K562 (cell line): ENCODE measurements around the gene GATB. TPM values are rescaled to one million over a fixed set of nuclear protein-coding genes. Genes with fewer than 3 reads are reported as not detected.

Experiments
- ATAC-seq: fragments of 200-7000 bp; cut with Tn5 transposase; 3 replicates; pipeline ENCODE4 v1.9.1; 2020; ENCODE audit warnings: moderate library complexity
- BruUV-seq: library from RNA; stranded (reverse); fragments of 400-500 nt; replicated peaks from 2 replicates; lab custom pipeline; 2021; lab: Mats Ljungman, UMichigan
- CTCF ChIA-PET: fragments of 300-600 bp; formaldehyde crosslinking; extraction: SDS; loops from one replicate; lab custom pipeline; 2021; ENCODE audit warnings: low intra/inter-chr PET ratio; lab: Yijun Ruan, JAX
- POLR2A ChIA-PET: fragments of 300-600, 350-650 bp; sonication (Branson Sonifier 250); formaldehyde crosslinking; extraction: SDS; loops from one replicate; lab custom pipeline; 2021; ENCODE audit warnings: antibody characterized with exemption, inconsistent platforms; lab: Yijun Ruan, JAX
- DNase-seq, 4 experiments: peaks; one replicate each; pipeline versions ENCODE4 v3.0.0 to v3.0.0-alpha.2; 2011 to 2018; ENCODE audit warnings: low spot score in 3 of 4, mixed read lengths in 3 of 4; ENCODE audit errors: extremely low read depth in 1 of 4
- FAIRE-seq: peaks from 2 replicates; lab custom pipeline; 2011; peaks lifted over from hg19 to GRCh38; lab: Jason Lieb, UNC
- H2AFZ ChIP-seq: 2 replicates; pipeline ENCODE4 v1.6.0; 2011; ENCODE audit warnings: low read depth, low read length, control low read depth, inconsistent platforms
- H3K27ac ChIP-seq: fragments of 200-600 bp; 3 replicates; pipeline ENCODE4 v1.8.0; 2011; ENCODE audit warnings: low read depth, mild to moderate bottlenecking, control low read depth, inconsistent platforms, low read length, moderate library complexity, mixed read lengths; ENCODE audit errors: extremely low read depth
- H3K27me3 ChIP-seq, 2 experiments: fragments of 300-600 bp in 1 of 2; 2 replicates in 1 of 2; 3 replicates in 1 of 2; pipeline versions ENCODE4 v1.6.0 to v1.8.0; 2011; ENCODE audit warnings: inconsistent platforms in 2 of 2, low read length in 2 of 2, mild to moderate bottlenecking in 1 of 2, mixed read lengths in 1 of 2, moderate library complexity in 1 of 2; ENCODE audit not compliant: control insufficient read depth in 2 of 2, insufficient read depth in 2 of 2
- H3K36me3 ChIP-seq: fragments of 300-600 bp; 3 replicates; pipeline ENCODE4 v1.8.0; 2011; ENCODE audit warnings: mild to moderate bottlenecking, low read length, inconsistent platforms; ENCODE audit not compliant: control insufficient read depth, insufficient read depth
- H3K4me1 ChIP-seq, 2 experiments: fragments of 200-600 bp in 1 of 2; replicated peaks in 1 of 2; 2 replicates in 1 of 2; 3 replicates in 1 of 2; pipeline versions ENCODE4 v1.5.1 to v1.8.0; 2011; ENCODE audit warnings: inconsistent platforms in 2 of 2, low read length in 2 of 2, mild to moderate bottlenecking in 1 of 2, mixed read lengths in 1 of 2, moderate library complexity in 1 of 2; ENCODE audit not compliant: control insufficient read depth in 2 of 2, insufficient read depth in 2 of 2
- H3K4me2 ChIP-seq: 2 replicates; pipeline ENCODE4 v1.6.1; 2011; ENCODE audit warnings: low read length, control low read depth, inconsistent platforms, mixed read lengths; ENCODE audit not compliant: insufficient read depth
- H3K4me3 ChIP-seq: fragments of 200-600 bp; sonication (generic), shearing (Covaris generic); 2 replicates; pipeline ENCODE4 v1.5.1; 2016; ENCODE audit warnings: control low read depth, inconsistent platforms
- H3K79me2 ChIP-seq: fragments of 200-600 bp; 3 replicates; pipeline ENCODE4 v1.8.0; 2011; ENCODE audit warnings: low read length, inconsistent platforms; ENCODE audit not compliant: control insufficient read depth, insufficient read depth
- H3K9ac ChIP-seq, 2 experiments: 2 replicates each; pipeline versions ENCODE4 v1.6.0 to v1.6.1; 2011; ENCODE audit warnings: low read depth in 2 of 2, low read length in 2 of 2, control low read depth in 1 of 2, inconsistent platforms in 1 of 2, mild to moderate bottlenecking in 1 of 2, mixed read lengths in 1 of 2; ENCODE audit not compliant: insufficient read depth in 1 of 2
- H3K9me1 ChIP-seq: one replicate; pipeline ENCODE4 v1.6.0; 2011; ENCODE audit warnings: inconsistent platforms, mild to moderate bottlenecking, low read length, moderate library complexity; ENCODE audit not compliant: control insufficient read depth, insufficient read depth
- H3K9me3 ChIP-seq: replicated peaks from 2 replicates; pipeline ENCODE4 v1.5.1; 2011; ENCODE audit warnings: low read depth, low read length, inconsistent platforms; ENCODE audit not compliant: control insufficient read depth, insufficient read depth
- H4K20me1 ChIP-seq: replicated peaks from 2 replicates; pipeline ENCODE4 v1.6.1; 2011; ENCODE audit warnings: low read length, inconsistent platforms, mixed read lengths; ENCODE audit not compliant: control insufficient read depth, insufficient read depth
- ARNT ChIP-seq, 2 experiments: fragments of 450-650 bp; IDR thresholded peaks; 2 replicates each; pipeline ENCODE4 v1.6.1; 2016; ENCODE audit warnings: mild to moderate bottlenecking in 1 of 2
- GABPB1 ChIP-seq: sonication (generic); formaldehyde crosslinking; IDR thresholded peaks from 2 replicates; pipeline ENCODE4 v1.8.0; 2022; ENCODE audit warnings: mild to moderate bottlenecking, missing genetic modification reagents
- KDM4B ChIP-seq, 2 experiments: fragments of 450-650 bp in 1 of 2; sonication (generic) in 1 of 2; IDR thresholded peaks; 2 replicates each; pipeline ENCODE4 v1.6.1; 2016 to 2017; ENCODE audit warnings: borderline replicate concordance in 2 of 2, antibody characterized with exemption in 1 of 2, low read depth in 1 of 2, mild to moderate bottlenecking in 1 of 2
- NFXL1 ChIP-seq: fragments of 450-650 bp; formaldehyde crosslinking; IDR thresholded peaks from 2 replicates; pipeline ENCODE4 v1.4.0; 2021; ENCODE audit warnings: mild to moderate bottlenecking
- PTBP1 ChIP-seq: fragments of 200-400 bp; formaldehyde crosslinking; IDR thresholded peaks from 2 replicates; pipeline ENCODE4 v1.6.1; 2017; ENCODE audit warnings: low read depth, low read length
- PTTG1 ChIP-seq: fragments of 450-650 bp; IDR thresholded peaks from 2 replicates; pipeline ENCODE4 v1.6.1; 2016; ENCODE audit warnings: low read depth, mild to moderate bottlenecking, missing genetic modification characterization, missing compliant biosample characterization
- RAD51 ChIP-seq: fragments of 450-650 bp; IDR thresholded peaks from 2 replicates; pipeline ENCODE4 v1.7.1; 2016; ENCODE audit warnings: low read depth, mild to moderate bottlenecking, borderline replicate concordance
- TBL1XR1 ChIP-seq, 2 experiments: IDR thresholded peaks; 2 replicates each; pipeline ENCODE4 v1.6.1; 2012; ENCODE audit warnings: improper control_type of control experiment in 2 of 2, low read length in 2 of 2, mild to moderate bottlenecking in 1 of 2
- ZNF324 ChIP-seq: fragments of 250-450 bp; sonication (Bioruptor Pico); IDR thresholded peaks from 2 replicates; pipeline ENCODE4 v1.4.0; 2020; ENCODE audit warnings: mild to moderate bottlenecking
- ZNF431 ChIP-seq: sonication (generic); formaldehyde crosslinking; IDR thresholded peaks from 2 replicates; pipeline ENCODE4 v1.8.0; 2022; ENCODE audit warnings: mild to moderate bottlenecking, missing genetic modification reagents
- WGBS: fragments of 100-300 bp; shearing (Covaris generic); methylation state at CpG from one replicate; pipeline ENCODE4 v1.1.6; 2016; ENCODE audit warnings: low coverage, mixed read lengths; ENCODE audit not compliant: insufficient coverage; ENCODE audit errors: missing lambda C conversion rate; 5-methylcytosine and 5-hydroxymethylcytosine counted together
- in situ Hi-C: fragments of 300-500 bp; cut with MboI; formaldehyde crosslinking; loops from 4 replicates; pipeline ENCODE4 v1.15.0; 2018; ENCODE audit warnings: inconsistent platforms, mixed read lengths
- intact Hi-C: fragments of 100-400 bp; cut with micrococcal nuclease; formaldehyde crosslinking; loops from 2 replicates; pipeline ENCODE4 v1.14.2; 2022
- polyA plus RNA-seq, 8 experiments: library from polyadenylated mRNA; depleted of rRNA in 4 of 8; stranded (reverse) in 5 of 8; unstranded in 3 of 8; fragments of >200 nt; fragmentation: Nextera tagmentation in 2 of 8; fragmentation: Illumina TruSeq in 1 of 8; extraction: Ambion mirVana in 2 of 8; extraction: Trizol in 1 of 8; gene quantifications; 2 replicates each; pipeline versions ENCODE4 v1.2.1 to v1.2.3, GENCODE V29; 2011 to 2014; ENCODE audit warnings: inconsistent platforms in 1 of 8, missing spikeins in 1 of 8
- total RNA-seq, 7 experiments: library from RNA; depleted of rRNA in 6 of 7; stranded (reverse); fragments of >200 nt in 6 of 7; fragmentation: Illumina TruSeq in 2 of 7; extraction: Trizol in 2 of 7; gene quantifications; 2 replicates each; pipeline versions ENCODE4 v1.2.1 to v1.2.3, GENCODE V29; 2011 to 2021; ENCODE audit warnings: low replicate concordance in 1 of 7
- TF ChIP-seq, protein P1 (sequence below): fragments of 250-450 bp; sonication (Bioruptor Pico); IDR thresholded peaks from 2 replicates; pipeline ENCODE4 v1.8.0; 2021; ENCODE audit warnings: mild to moderate bottlenecking, moderate library complexity
- TF ChIP-seq, protein P2 (sequence below), 2 experiments: fragments of 450-650 bp in 1 of 2; sonication (generic) in 1 of 2; formaldehyde crosslinking in 1 of 2; IDR thresholded peaks in 1 of 2; conservative IDR thresholded peaks in 1 of 2; 2 replicates each; pipeline versions ENCODE4 v1.6.1 to v1.8.1; 2016 to 2023; ENCODE audit warnings: mild to moderate bottlenecking in 2 of 2, moderate library complexity in 2 of 2, inconsistent platforms in 1 of 2, missing genetic modification reagents in 1 of 2

GATB gene
- total and polyA plus RNA-seq, 9 of the 15 experiments (the other 6 are each of a cell fraction or from before 2014, with no cell fraction given): 15.3 to 31.8 (median 26.2) TPM

DNA sequence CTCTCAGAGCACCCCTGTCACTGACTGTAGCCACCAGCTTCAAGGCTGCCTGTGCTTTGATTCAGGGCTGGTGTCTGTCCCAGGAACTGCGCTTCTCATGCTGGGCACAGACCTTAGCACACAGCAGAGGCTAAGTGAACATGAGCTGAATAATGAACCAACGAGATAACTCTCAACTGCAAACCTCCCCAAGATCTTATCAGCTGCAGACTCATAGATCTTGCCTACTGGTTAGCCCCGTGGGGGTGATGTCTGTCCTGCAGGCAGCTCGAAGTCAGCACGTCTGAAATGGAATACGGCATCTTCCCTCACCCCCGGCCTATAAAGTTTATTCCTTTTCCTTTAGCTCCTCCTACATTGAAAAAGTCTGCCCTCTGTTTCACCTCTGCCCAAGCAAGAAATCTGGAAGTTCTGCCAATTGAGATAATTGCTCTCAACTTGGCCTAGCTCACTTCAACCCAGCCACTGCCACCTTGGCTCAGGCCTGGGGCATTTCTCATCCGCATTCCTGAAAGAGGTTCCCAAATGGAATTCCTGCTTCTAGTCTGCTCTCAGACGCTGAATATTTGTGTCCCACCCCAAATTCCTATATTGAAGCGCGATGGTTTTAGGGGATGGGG is 73.7 kb downstream of the GATB start:
- no peak overlapping the region for H3K9ac ChIP-seq
- H3K79me2 ChIP-seq: no peaks in the 10 kb centered on the region
- H3K27ac ChIP-seq: no peak overlapping the region
- 65% methylated on average over 11 of the region's 11 CpGs for WGBS
- DNase-seq (no peak), ATAC-seq (no peak), FAIRE-seq (no peak)
- no peak overlapping the region for H2AFZ ChIP-seq
- in situ Hi-C loops (no loop called here), intact Hi-C loops (no loop called here)
- peaks cover 0 to 4% of the 10 kb centered on the region in 2 experiments; a peak in 2 of 5 replicates for H3K4me1 ChIP-seq
- no peak overlapping the region for H3K4me3 ChIP-seq
- peaks cover 4% of the 10 kb centered on the region; the same call in 2 of the 3 replicates for H3K36me3 ChIP-seq
- no peak overlapping the region for H3K4me2 ChIP-seq
- no TSS peak for BruUV-seq
- ChIA-PET CTCF (no interaction called here), POLR2A (no interaction called here)
- TF ChIP-seq TBL1XR1 (IDR thresholded peaks at IDR 0.05; ENCODE audit: low read length in 2 of 2) (no peak), RAD51 (no peak)
- no peaks in the 10 kb centered on the region for H3K9me1 ChIP-seq
- H3K9me3 ChIP-seq: no peaks in the 10 kb centered on the region
- H3K27me3 ChIP-seq: no peaks in the 10 kb centered on the region
- no peaks in the 10 kb centered on the region; the same call in 1 of the 2 replicates for H4K20me1 ChIP-seq

DNA sequence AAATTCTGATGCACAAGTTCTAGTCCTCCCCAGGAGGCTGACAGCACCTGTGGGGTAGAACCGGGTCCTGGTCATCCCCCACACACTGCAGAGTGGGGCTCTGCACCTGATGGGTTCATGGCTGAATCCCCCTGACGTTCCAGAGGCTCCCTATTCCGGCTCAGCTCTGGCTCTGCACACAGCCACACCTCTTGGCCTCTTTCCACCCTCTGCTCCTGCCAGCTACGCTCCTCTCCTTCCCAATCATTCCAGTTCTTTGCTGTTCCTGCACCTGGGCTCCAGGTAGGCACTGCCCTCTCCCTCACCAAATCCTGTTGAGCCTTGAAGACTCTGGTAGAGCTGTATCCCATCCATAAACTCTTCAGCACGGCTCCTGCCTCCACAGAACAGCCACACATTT is 75.5 kb downstream of the GATB start:
- Histone ChIP-seq H2AFZ (no peak overlapping the region), H3K36me3 (peaks cover 4% of the 10 kb centered on the region; the same call in 2 of the 3 replicates), H3K4me1 (peaks cover 0 to under 1% of the 10 kb centered on the region in 2 experiments; a peak in 1 of 5 replicates), H3K27ac (no peak overlapping the region), H3K9me1 (no peaks in the 10 kb centered on the region), H3K4me2 (no peak overlapping the region), H3K27me3 (no peaks in the 10 kb centered on the region), H3K9ac (no peak overlapping the region), H3K9me3 (no peaks in the 10 kb centered on the region), H4K20me1 (no peaks in the 10 kb centered on the region; the same call in 1 of the 2 replicates), H3K4me3 (no peak overlapping the region), H3K79me2 (no peaks in the 10 kb centered on the region)
- ATAC-seq (no peak), FAIRE-seq (no peak), DNase-seq (no peak)
- BruUV-seq: no TSS peak
- POLR2A ChIA-PET: no interaction called here
- WGBS: 39% methylated on average over 4 of the region's 5 CpGs
- intact Hi-C loops: no loop called here
- CTCF ChIA-PET: no interaction called here
- in situ Hi-C loops: no loop called here
- no peak for TF ChIP-seq ZNF431 (CRISPR knock-in tag)
- no peak for TF ChIP-seq NFXL1 (CRISPR knock-in tag)
- TF ChIP-seq ZNF324: no peak
- no peak for TF ChIP-seq ARNT (IDR thresholded peaks at IDR 0.05)
- TF ChIP-seq, protein P1, sequence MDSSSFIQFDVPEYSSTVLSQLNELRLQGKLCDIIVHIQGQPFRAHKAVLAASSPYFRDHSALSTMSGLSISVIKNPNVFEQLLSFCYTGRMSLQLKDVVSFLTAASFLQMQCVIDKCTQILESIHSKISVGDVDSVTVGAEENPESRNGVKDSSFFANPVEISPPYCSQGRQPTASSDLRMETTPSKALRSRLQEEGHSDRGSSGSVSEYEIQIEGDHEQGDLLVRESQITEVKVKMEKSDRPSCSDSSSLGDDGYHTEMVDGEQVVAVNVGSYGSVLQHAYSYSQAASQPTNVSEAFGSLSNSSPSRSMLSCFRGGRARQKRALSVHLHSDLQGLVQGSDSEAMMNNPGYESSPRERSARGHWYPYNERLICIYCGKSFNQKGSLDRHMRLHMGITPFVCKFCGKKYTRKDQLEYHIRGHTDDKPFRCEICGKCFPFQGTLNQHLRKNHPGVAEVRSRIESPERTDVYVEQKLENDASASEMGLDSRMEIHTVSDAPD (CRISPR knock-in tag): no peak
- no peak for TF ChIP-seq KDM4B (IDR thresholded peaks at IDR 0.05; ENCODE audit: borderline replicate concordance in 2 of 2, low read depth in 1 of 2)
- no peak for TF ChIP-seq GABPB1 (CRISPR knock-in tag)
- no peak for TF ChIP-seq PTBP1
- no peak for TF ChIP-seq PTTG1 (tag)
- TF ChIP-seq, protein P2, sequence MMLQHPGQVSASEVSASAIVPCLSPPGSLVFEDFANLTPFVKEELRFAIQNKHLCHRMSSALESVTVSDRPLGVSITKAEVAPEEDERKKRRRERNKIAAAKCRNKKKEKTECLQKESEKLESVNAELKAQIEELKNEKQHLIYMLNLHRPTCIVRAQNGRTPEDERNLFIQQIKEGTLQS (IDR thresholded peaks at IDR 0.05): no peak
- TF ChIP-seq, protein P2 (CRISPR knock-in tag; conservative IDR thresholded peaks at IDR 0.05): no peak
